ENCODE data around the gene YJEFN3. TPM values are rescaled to one million over a fixed set of nuclear protein-coding genes. Genes with fewer than 3 reads are reported as not detected.

Gene YJEFN3
- total RNA-seq, 4 donors from 2014 or later = 0.18 to 0.31 TPM; not detected in 2

DNA sequence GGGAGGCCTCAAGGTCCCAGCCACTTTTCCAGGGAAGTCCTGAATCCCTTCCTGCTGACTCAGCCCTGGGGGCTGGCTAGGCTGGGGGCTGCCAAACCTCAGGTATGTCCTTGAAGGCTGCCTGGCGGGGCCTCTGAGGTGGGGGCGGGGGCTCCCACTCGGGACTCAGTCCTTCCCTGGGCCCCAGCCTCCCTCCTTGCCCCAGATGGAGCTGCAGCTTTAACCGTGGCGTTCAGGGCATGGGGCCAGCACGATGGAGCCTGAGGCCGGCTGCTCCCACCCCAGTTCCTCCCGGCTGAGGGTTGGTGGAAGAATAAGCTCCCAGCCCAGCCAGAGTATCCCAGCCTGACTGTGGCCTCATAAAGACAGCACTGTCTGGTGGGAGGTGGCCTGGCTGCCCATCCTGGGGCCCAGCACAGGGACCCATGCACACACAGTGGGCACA lies 21.8 kb downstream of the YJEFN3 start:
- H3K4me1 ChIP-seq = no peaks in the 10 kb centered on the region
- TF ChIP-seq, protein P1, sequence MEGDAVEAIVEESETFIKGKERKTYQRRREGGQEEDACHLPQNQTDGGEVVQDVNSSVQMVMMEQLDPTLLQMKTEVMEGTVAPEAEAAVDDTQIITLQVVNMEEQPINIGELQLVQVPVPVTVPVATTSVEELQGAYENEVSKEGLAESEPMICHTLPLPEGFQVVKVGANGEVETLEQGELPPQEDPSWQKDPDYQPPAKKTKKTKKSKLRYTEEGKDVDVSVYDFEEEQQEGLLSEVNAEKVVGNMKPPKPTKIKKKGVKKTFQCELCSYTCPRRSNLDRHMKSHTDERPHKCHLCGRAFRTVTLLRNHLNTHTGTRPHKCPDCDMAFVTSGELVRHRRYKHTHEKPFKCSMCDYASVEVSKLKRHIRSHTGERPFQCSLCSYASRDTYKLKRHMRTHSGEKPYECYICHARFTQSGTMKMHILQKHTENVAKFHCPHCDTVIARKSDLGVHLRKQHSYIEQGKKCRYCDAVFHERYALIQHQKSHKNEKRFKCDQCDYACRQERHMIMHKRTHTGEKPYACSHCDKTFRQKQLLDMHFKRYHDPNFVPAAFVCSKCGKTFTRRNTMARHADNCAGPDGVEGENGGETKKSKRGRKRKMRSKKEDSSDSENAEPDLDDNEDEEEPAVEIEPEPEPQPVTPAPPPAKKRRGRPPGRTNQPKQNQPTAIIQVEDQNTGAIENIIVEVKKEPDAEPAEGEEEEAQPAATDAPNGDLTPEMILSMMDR (IDR thresholded peaks at IDR 0.05 in 4 of 5, conservative IDR thresholded peaks at IDR 0.05 in 1 of 5) = no peak
- TF ChIP-seq POLR2A (IDR thresholded peaks at IDR 0.05) = no peak
- H3K36me3 ChIP-seq = no peaks in the 10 kb centered on the region
- intact Hi-C loops (cut with DNase I; ENCODE audit: low total_unique reads) = no loop called here
- no peaks in the 10 kb centered on the region for H3K9me3 ChIP-seq
- no peak overlapping the region for H3K27ac ChIP-seq
- in situ Hi-C loops (cut with MboI; ENCODE audit: low sequenced_read_pairs in 4 of 4) = no loop called here
- no peak for ATAC-seq
- no peak for DNase-seq
- no peak overlapping the region for H3K4me3 ChIP-seq
- peaks cover 22 to 30% (median 27%) of the 10 kb centered on the region in 3 donors for H3K27me3 ChIP-seq

DNA sequence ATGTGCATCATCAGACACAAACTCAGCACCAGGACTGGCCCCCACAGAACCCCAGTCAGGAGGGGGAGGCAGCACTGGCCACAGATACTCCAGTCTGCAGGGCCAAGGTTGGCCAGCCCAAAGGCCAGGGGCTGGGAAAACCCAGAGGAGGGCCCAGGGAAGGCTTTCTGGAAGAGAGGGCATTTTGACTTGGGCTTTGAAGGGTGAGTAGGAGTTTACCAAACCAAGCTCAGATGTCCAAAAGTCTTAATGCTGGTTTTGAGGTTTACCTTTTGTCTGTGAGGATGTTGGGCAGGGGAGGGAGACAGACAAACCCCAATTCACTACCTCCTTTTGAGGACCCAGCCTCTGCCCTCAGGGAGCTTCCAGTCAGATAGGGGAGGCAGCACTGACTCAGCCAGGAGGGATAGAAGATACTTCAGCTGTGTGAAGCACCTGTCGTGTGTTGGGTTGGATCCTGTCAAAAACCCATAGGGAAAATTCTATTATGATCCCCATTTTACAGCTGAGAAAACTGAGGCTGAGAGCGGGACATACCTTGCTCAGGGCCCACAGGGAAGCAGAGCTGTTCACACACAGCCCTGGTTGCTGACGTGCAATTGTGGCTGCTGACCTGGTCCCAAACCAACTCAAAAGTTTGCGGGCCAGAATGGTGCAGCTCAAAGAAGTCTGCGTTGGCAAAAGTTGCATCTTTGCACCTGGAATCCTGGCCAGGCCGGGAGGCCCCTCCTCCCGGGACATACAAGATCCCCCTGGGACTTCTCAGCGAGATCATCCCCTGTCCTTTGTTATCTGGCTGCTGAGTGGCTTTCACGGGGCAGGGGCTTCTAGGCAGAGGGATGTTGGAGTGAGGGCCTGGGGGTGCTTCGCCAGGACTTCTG lies 22.5 kb downstream of the YJEFN3 start:
- Histone ChIP-seq H3K36me3 (no peaks in the 10 kb centered on the region), H3K9me3 (no peaks in the 10 kb centered on the region), H3K27ac (no peak overlapping the region), H3K4me1 (no peaks in the 10 kb centered on the region), H3K4me3 (no peak overlapping the region), H3K27me3 (peaks cover 21 to 29% (median 24%) of the 10 kb centered on the region in 3 donors)
- intact Hi-C loops (cut with DNase I; ENCODE audit: low total_unique reads) = no loop called here
- DNase-seq (no peak), ATAC-seq (no peak)
- in situ Hi-C loops (cut with MboI; ENCODE audit: low sequenced_read_pairs in 4 of 4) = no loop called here
- TF ChIP-seq POLR2A (IDR thresholded peaks at IDR 0.05) = no peak
- TF ChIP-seq, protein P1 (IDR thresholded peaks at IDR 0.05 in 4 of 5, conservative IDR thresholded peaks at IDR 0.05 in 1 of 5) = no peak

DNA sequence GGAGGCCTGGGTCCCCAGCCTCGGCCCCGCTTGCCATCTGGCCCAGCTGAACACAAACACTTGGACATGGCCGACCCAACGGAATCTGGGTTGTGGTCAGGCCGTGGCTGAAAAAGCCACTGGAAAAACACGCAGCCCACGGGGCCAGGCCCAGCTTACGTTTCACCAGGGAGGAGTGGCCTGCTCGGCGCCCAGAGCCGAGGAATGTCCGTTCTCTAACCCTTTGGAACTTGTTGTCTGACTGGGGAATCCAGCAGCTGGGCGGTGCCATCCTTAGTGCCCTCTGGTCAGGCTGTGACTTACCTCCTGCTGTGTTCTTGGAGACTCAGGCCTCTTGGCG lies 23.1 kb downstream of the YJEFN3 start:
- H3K36me3 ChIP-seq = no peaks in the 10 kb centered on the region
- intact Hi-C loops (cut with DNase I; ENCODE audit: low total_unique reads) (no loop called here), in situ Hi-C loops (cut with MboI; ENCODE audit: low sequenced_read_pairs in 4 of 4) (no loop called here)
- DNase-seq = no peak
- no peak overlapping the region for H3K4me3 ChIP-seq
- H3K9me3 ChIP-seq = no peaks in the 10 kb centered on the region
- no peaks in the 10 kb centered on the region for H3K4me1 ChIP-seq
- H3K27me3 ChIP-seq = peaks cover 16 to 23% (median 21%) of the 10 kb centered on the region in 3 donors
- H3K27ac ChIP-seq = no peak overlapping the region
- no peak for ATAC-seq
- no peak for TF ChIP-seq POLR2A (IDR thresholded peaks at IDR 0.05)
- TF ChIP-seq, protein P1 (IDR thresholded peaks at IDR 0.05 in 4 of 5, conservative IDR thresholded peaks at IDR 0.05 in 1 of 5) = no peak

DNA sequence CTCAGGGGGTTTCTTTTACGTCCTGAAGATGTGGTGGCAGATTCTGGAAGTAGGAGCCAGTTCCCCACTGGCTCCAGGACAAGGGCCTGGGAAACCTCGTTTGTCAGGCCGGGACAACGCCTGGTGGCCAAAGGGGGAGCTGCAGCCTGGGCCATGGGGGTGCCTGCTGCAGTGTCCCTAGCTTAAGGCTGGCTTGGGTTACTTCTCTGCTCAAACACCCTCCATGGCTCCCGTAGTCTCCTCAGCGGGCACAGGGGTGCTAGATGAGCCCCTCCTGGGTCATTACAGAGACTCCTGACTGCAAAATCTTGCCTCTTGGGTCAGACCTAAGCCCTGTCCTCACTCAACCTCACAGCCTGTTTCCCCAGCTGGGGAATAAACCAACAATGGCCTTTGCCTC lies 24.1 kb downstream of the YJEFN3 start:
- ATAC-seq = no peak
- Histone ChIP-seq H3K36me3 (no peaks in the 10 kb centered on the region), H3K27me3 (peaks cover 16 to 20% (median 18%) of the 10 kb centered on the region in 3 donors), H3K27ac (no peak overlapping the region), H3K4me1 (no peaks in the 10 kb centered on the region), H3K9me3 (no peaks in the 10 kb centered on the region), H3K4me3 (no peak overlapping the region)
- in situ Hi-C loops (cut with MboI; ENCODE audit: low sequenced_read_pairs in 4 of 4) = no loop called here
- no peak for DNase-seq
- intact Hi-C loops (cut with DNase I; ENCODE audit: low total_unique reads) = no loop called here
- TF ChIP-seq, protein P1 (IDR thresholded peaks at IDR 0.05 in 4 of 5, conservative IDR thresholded peaks at IDR 0.05 in 1 of 5) = peak in 1 of 5 experiments; percentile 37
- no peak for TF ChIP-seq POLR2A (IDR thresholded peaks at IDR 0.05)
